SK-N-SH (cell line): ENCODE data around the gene ZFPL1. TPM values are rescaled to one million over a fixed set of nuclear protein-coding genes. Genes with fewer than 3 reads are reported as not detected.

Source experiments
- CTCF ChIA-PET: fragments of 300-600, 350-600 bp; formaldehyde crosslinking; extraction: SDS; loops from one replicate; lab custom pipeline; 2021; lab: Yijun Ruan, JAX
- POLR2A ChIA-PET: fragments of 350-600 bp; sonication (Branson Sonifier 250); formaldehyde crosslinking; extraction: SDS; loops from one replicate; lab custom pipeline; 2020; ENCODE audit warnings: antibody characterized with exemption, inconsistent platforms; lab: Yijun Ruan, JAX
- DNase-seq: peaks from one replicate; pipeline ENCODE4 v3.0.0; 2012
- H2AFZ ChIP-seq: fragments of 200-600 bp; sonication (generic); 2 replicates; pipeline ENCODE4 v1.8.1; 2016; ENCODE audit warnings: antibody characterized with exemption, mild to moderate bottlenecking, low read depth
- H3F3A ChIP-seq: fragments of 200-600 bp; sonication (generic); replicated peaks from 2 replicates; pipeline ENCODE3; 2016; ENCODE audit warnings: antibody characterized with exemption, mild to moderate bottlenecking; ENCODE audit not compliant: insufficient read depth
- H3K27ac ChIP-seq, 2 experiments: fragments of 200-500 bp in 1 of 2; fragments of 200-600 bp in 1 of 2; sonication (Bioruptor generic) in 1 of 2; sonication (generic), shearing (Covaris generic) in 1 of 2; 2 replicates each; pipeline versions ENCODE4 v1.5.1 to v1.6.1; 2014 to 2016; ENCODE audit warnings: low read depth in 2 of 2, inconsistent platforms in 1 of 2, low read length in 1 of 2, mild to moderate bottlenecking in 1 of 2, mixed read lengths in 1 of 2
- H3K27me3 ChIP-seq: fragments of 200-600 bp; sonication (generic), shearing (Covaris generic); 2 replicates; pipeline ENCODE4 v1.6.1; 2016; ENCODE audit warnings: mixed run types; ENCODE audit not compliant: insufficient read depth
- H3K36me3 ChIP-seq, 2 experiments: fragments of 200-500 bp in 1 of 2; fragments of 200-600 bp in 1 of 2; sonication (Bioruptor generic) in 1 of 2; sonication (generic) in 1 of 2; replicated peaks in 1 of 2; 2 replicates each; pipeline versions ENCODE3 to v1.5.1; 2014 to 2016; ENCODE audit warnings: low read length in 1 of 2, mild to moderate bottlenecking in 1 of 2; ENCODE audit not compliant: insufficient read depth in 2 of 2, control insufficient read depth in 1 of 2
- H3K4me1 ChIP-seq, 2 experiments: fragments of 200-500 bp in 1 of 2; fragments of 200-600 bp in 1 of 2; sonication (Bioruptor generic) in 1 of 2; sonication (generic), shearing (Covaris generic) in 1 of 2; 2 replicates each; pipeline versions ENCODE4 v1.5.1 to v1.6.1; 2014 to 2016; ENCODE audit warnings: low read depth in 1 of 2, low read length in 1 of 2, mixed run types in 1 of 2; ENCODE audit not compliant: insufficient read depth in 2 of 2, control insufficient read depth in 1 of 2
- H3K4me2 ChIP-seq: fragments of 200-600 bp; sonication (generic), shearing (Covaris generic); 2 replicates; pipeline ENCODE4 v1.6.1; 2017; ENCODE audit warnings: mixed run types
- H3K4me3 ChIP-seq, 2 experiments: fragments of 200-500 bp in 1 of 2; fragments of 200-600 bp in 1 of 2; sonication (Bioruptor generic) in 1 of 2; sonication (generic), shearing (Covaris generic) in 1 of 2; 2 replicates each; pipeline versions ENCODE4 v1.5.1 to v1.8.1; 2014 to 2016; ENCODE audit warnings: low read depth in 2 of 2, inconsistent platforms in 1 of 2, low read length in 1 of 2, mild to moderate bottlenecking in 1 of 2, mixed read lengths in 1 of 2, moderate library complexity in 1 of 2
- H3K79me2 ChIP-seq: fragments of 200-600 bp; sonication (generic); 2 replicates; pipeline ENCODE4 v1.8.1; 2017; ENCODE audit warnings: mild to moderate bottlenecking; ENCODE audit not compliant: insufficient read depth
- H3K9ac ChIP-seq: fragments of 200-600 bp; sonication (generic); 2 replicates; pipeline ENCODE4 v1.6.1; 2017; ENCODE audit warnings: mixed run types
- H3K9me2 ChIP-seq: fragments of 200-600 bp; sonication (generic); 2 replicates; pipeline ENCODE4 v1.6.1; 2017; ENCODE audit warnings: mixed run types
- H3K9me3 ChIP-seq: fragments of 200-600 bp; sonication (generic); 2 replicates; pipeline ENCODE4 v1.6.1; 2017; ENCODE audit warnings: mixed run types, mild to moderate bottlenecking, moderate library complexity
- H4K20me1 ChIP-seq: fragments of 200-600 bp; sonication (generic); 2 replicates; pipeline ENCODE4 v1.6.1; 2017; ENCODE audit warnings: mild to moderate bottlenecking, mixed run types; ENCODE audit not compliant: insufficient read depth
- ELF1 ChIP-seq: IDR thresholded peaks from 2 replicates; pipeline ENCODE4 v1.4.0; 2012
- EP300 ChIP-seq, 2 experiments: IDR thresholded peaks; 2 replicates each; pipeline versions ENCODE4 v1.4.0 to v1.6.1; 2012; ENCODE audit warnings: borderline replicate concordance in 1 of 2, low read depth in 1 of 2, low read length in 1 of 2
- EZH2phosphoT487 ChIP-seq: fragments of 200-600 bp; sonication (generic); IDR thresholded peaks from 2 replicates; pipeline ENCODE4 v1.6.1; 2017; ENCODE audit warnings: low read depth, mixed run types, mild to moderate bottlenecking, antibody characterized with exemption, moderate library complexity, borderline replicate concordance
- FOXJ3 ChIP-seq: sonication (generic); formaldehyde crosslinking; IDR thresholded peaks from 2 replicates; pipeline ENCODE4 v1.5.1; 2020; ENCODE audit warnings: mild to moderate bottlenecking, missing genetic modification reagents
- GABPA ChIP-seq: IDR thresholded peaks from 2 replicates; pipeline ENCODE4 v1.4.0; 2012; ENCODE audit warnings: low read depth, mild to moderate bottlenecking
- MEF2A ChIP-seq: IDR thresholded peaks from 2 replicates; pipeline ENCODE4 v1.4.0; 2012; ENCODE audit warnings: low read depth, borderline replicate concordance
- NFIC ChIP-seq: IDR thresholded peaks from 2 replicates; pipeline ENCODE4 v1.4.0; 2012; ENCODE audit warnings: borderline replicate concordance
- NRF1 ChIP-seq: IDR thresholded peaks from 2 replicates; pipeline ENCODE4 v1.6.1; 2012; ENCODE audit warnings: low read depth, mild to moderate bottlenecking, low read length
- POLR2AphosphoS5 ChIP-seq: IDR thresholded peaks from 2 replicates; pipeline ENCODE4 v1.6.1; 2012; ENCODE audit warnings: low read depth, low read length
- RCOR1 ChIP-seq: fragments of 150-350 bp; IDR thresholded peaks from 2 replicates; pipeline ENCODE4 v1.6.1; 2017; ENCODE audit warnings: antibody characterized with exemption, low read length
- SMC3 ChIP-seq: IDR thresholded peaks from 2 replicates; pipeline ENCODE4 v1.6.1; 2012; ENCODE audit warnings: low read depth, low read length, improper control_type of control experiment
- TAF1 ChIP-seq: IDR thresholded peaks from 2 replicates; pipeline ENCODE4 v1.6.1; 2012; ENCODE audit warnings: low read depth, mild to moderate bottlenecking, low read length, moderate library complexity, borderline replicate concordance
- WGBS: methylation state at CpG from one replicate; pipeline ENCODE4 v1.1.6; 2017; ENCODE audit warnings: low lambda C conversion rate; 5-methylcytosine and 5-hydroxymethylcytosine counted together
- polyA plus RNA-seq, 3 experiments: library from polyadenylated mRNA; depleted of rRNA; stranded (reverse); fragments of >200 nt; gene quantifications; 2 replicates each; pipeline ENCODE4 v1.2.3, GENCODE V29; 2012
- TF ChIP-seq, protein P1 (sequence below): fragments of 150-350 bp; IDR thresholded peaks from 2 replicates; pipeline ENCODE4 v1.6.1; 2016; ENCODE audit warnings: mild to moderate bottlenecking, low read depth, low read length
- TF ChIP-seq, protein P2 (sequence below): fragments of 200-600 bp; sonication (generic); IDR thresholded peaks from 2 replicates; pipeline ENCODE4 v1.6.1; 2017; ENCODE audit warnings: antibody characterized with exemption, mild to moderate bottlenecking, moderate library complexity
- TF ChIP-seq, protein P3 (sequence below): IDR thresholded peaks from 2 replicates; pipeline ENCODE4 v1.6.1; 2012; ENCODE audit warnings: mild to moderate bottlenecking, low read depth, low read length, moderate library complexity
- TF ChIP-seq, protein P4 (sequence below): IDR thresholded peaks from 2 replicates; pipeline ENCODE4; 2012
- TF ChIP-seq, protein P5 (sequence below): fragments of 150-350 bp; IDR thresholded peaks from 2 replicates; pipeline ENCODE4 v1.6.1; 2017; ENCODE audit warnings: antibody characterized with exemption, low read length, low read depth, borderline replicate concordance
- TF ChIP-seq, protein P6 (sequence below): IDR thresholded peaks from 2 replicates; pipeline ENCODE4 v1.4.0; 2012; ENCODE audit warnings: low read depth, borderline replicate concordance
- TF ChIP-seq, protein P7 (sequence below): IDR thresholded peaks from 2 replicates; pipeline ENCODE4 v1.4.0; 2012; ENCODE audit warnings: low read depth

Gene ZFPL1
- polyA plus RNA-seq, 1 of the 3 experiments (the other 2 are of a cell fraction) = 75.9 TPM

DNA sequence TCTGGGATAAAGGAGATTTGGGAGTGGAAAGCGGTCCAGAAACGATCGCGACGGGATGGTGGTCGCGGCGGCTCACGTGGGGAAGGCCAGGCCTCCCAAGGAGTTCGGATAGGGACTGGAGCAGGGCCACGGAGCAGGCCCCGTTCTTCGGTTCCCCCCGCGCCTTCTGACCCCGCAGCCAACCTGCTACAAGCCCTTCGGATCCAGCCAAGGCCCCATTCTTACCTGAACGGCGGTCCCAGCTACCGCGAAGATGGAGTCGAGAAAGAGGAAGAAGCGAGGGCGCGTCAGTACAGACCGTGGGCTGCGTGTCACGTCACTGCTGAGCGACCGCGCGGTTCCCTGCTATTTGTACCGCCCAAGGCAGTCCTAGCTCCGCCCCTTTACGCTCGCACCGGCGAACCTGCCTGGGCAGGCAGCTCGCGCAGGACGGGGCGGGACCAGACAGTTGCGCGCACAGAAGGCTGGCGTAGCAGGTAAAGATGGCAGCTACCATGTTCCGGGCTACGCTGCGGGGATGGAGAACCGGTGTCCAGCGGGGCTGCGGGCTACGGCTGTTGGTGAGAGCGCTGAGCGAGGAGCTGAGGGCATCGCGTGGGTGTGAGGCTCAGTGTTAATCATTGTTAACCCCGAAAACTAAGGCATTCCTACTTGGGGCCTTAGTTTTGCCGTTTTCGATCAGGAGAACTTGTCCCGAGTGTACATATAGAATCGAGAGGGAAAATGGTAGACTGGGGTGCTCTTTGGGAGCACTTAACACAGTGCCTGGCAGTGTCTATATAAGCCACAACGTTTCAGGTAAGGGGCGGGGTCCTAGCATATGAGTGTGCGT is 38.1 kb downstream of the ZFPL1 start, which contains the start of the genes FAU and MRPL49:
TSS of gene FAU (minus strand) at position 270 of the 832 bp plus-strand sequence. CDS start 321 bp downstream, outside the sequence.
TSS of gene MRPL49 (plus strand) at position 457 of the 832 bp plus-strand sequence. CDS start at position 483, 26 bp downstream.
- Histone ChIP-seq H3K9me2 (no peaks in the 10 kb centered on the region), H3K4me3 (peak within 1 kb of the TSS; percentile 89 to 91), H3K4me1 (peaks cover 11 to 13% of the 10 kb centered on the region in 2 experiments; a peak in 3 of 4 replicates), H2AFZ (peak within 1 kb of the TSS; percentile 79; the same call in 1 of the 2 replicates), H3K27ac (peak within 1 kb of the TSS; percentile 81 to 95), H3K36me3 (peaks cover 35 to 47% of the 10 kb centered on the region in 2 experiments), H3K79me2 (peaks cover 55% of the 10 kb centered on the region), H3K27me3 (no peaks in the 10 kb centered on the region), H3F3A (peaks cover 31% of the 10 kb centered on the region), H4K20me1 (no peaks in the 10 kb centered on the region), H3K9me3 (no peaks in the 10 kb centered on the region), H3K4me2 (peak within 1 kb of the TSS; percentile 93), H3K9ac (peak within 1 kb of the TSS; percentile 89)
- DNase-seq = peak; percentile 96
- CTCF ChIA-PET = interaction anchor here (1.3 to 3.3 kb wide), 5 partner anchors 10 to 108 kb away, joined by 4 to 47 read pairs (median 9); partner anchors contain the start of genes ARL2, CAPN1, SYVN1 and TM7SF2
- whole genome bisulfite sequencing = 1% methylated on average over 56 of the region's 64 CpGs
- POLR2A ChIA-PET = interaction anchor here (0.5 to 2.0 kb wide), 10 partner anchors 10 to 244 kb away, joined by 3 to 22 read pairs (median 6); partner anchors contain the start of genes CAPN1, EHD1, SYVN1 and TM7SF2
- TF ChIP-seq MEF2A (no peak), GABPA (peak; percentile 68), FOXJ3 (CRISPR knock-in tag) (no peak), EZH2phosphoT487 (no peak), RCOR1 (no peak), POLR2AphosphoS5 (peak; percentile 95), SMC3 (peak; percentile 6; the same call in 1 of the 2 replicates), NFIC (no peak), ELF1 (peak; percentile 88), TAF1 (peak; percentile 96), NRF1 (peak; percentile 92), EP300 (IDR thresholded peaks at IDR 0.05; ENCODE audit: borderline replicate concordance in 1 of 2, low read depth in 1 of 2, low read length in 1 of 2) (no peak)
- TF ChIP-seq, protein P1, sequence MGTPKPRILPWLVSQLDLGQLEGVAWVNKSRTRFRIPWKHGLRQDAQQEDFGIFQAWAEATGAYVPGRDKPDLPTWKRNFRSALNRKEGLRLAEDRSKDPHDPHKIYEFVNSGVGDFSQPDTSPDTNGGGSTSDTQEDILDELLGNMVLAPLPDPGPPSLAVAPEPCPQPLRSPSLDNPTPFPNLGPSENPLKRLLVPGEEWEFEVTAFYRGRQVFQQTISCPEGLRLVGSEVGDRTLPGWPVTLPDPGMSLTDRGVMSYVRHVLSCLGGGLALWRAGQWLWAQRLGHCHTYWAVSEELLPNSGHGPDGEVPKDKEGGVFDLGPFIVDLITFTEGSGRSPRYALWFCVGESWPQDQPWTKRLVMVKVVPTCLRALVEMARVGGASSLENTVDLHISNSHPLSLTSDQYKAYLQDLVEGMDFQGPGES = no peak
- TF ChIP-seq, protein P2, sequence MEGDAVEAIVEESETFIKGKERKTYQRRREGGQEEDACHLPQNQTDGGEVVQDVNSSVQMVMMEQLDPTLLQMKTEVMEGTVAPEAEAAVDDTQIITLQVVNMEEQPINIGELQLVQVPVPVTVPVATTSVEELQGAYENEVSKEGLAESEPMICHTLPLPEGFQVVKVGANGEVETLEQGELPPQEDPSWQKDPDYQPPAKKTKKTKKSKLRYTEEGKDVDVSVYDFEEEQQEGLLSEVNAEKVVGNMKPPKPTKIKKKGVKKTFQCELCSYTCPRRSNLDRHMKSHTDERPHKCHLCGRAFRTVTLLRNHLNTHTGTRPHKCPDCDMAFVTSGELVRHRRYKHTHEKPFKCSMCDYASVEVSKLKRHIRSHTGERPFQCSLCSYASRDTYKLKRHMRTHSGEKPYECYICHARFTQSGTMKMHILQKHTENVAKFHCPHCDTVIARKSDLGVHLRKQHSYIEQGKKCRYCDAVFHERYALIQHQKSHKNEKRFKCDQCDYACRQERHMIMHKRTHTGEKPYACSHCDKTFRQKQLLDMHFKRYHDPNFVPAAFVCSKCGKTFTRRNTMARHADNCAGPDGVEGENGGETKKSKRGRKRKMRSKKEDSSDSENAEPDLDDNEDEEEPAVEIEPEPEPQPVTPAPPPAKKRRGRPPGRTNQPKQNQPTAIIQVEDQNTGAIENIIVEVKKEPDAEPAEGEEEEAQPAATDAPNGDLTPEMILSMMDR = no peak
- TF ChIP-seq, protein P3, sequence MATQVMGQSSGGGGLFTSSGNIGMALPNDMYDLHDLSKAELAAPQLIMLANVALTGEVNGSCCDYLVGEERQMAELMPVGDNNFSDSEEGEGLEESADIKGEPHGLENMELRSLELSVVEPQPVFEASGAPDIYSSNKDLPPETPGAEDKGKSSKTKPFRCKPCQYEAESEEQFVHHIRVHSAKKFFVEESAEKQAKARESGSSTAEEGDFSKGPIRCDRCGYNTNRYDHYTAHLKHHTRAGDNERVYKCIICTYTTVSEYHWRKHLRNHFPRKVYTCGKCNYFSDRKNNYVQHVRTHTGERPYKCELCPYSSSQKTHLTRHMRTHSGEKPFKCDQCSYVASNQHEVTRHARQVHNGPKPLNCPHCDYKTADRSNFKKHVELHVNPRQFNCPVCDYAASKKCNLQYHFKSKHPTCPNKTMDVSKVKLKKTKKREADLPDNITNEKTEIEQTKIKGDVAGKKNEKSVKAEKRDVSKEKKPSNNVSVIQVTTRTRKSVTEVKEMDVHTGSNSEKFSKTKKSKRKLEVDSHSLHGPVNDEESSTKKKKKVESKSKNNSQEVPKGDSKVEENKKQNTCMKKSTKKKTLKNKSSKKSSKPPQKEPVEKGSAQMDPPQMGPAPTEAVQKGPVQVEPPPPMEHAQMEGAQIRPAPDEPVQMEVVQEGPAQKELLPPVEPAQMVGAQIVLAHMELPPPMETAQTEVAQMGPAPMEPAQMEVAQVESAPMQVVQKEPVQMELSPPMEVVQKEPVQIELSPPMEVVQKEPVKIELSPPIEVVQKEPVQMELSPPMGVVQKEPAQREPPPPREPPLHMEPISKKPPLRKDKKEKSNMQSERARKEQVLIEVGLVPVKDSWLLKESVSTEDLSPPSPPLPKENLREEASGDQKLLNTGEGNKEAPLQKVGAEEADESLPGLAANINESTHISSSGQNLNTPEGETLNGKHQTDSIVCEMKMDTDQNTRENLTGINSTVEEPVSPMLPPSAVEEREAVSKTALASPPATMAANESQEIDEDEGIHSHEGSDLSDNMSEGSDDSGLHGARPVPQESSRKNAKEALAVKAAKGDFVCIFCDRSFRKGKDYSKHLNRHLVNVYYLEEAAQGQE = no peak
- TF ChIP-seq, protein P4, sequence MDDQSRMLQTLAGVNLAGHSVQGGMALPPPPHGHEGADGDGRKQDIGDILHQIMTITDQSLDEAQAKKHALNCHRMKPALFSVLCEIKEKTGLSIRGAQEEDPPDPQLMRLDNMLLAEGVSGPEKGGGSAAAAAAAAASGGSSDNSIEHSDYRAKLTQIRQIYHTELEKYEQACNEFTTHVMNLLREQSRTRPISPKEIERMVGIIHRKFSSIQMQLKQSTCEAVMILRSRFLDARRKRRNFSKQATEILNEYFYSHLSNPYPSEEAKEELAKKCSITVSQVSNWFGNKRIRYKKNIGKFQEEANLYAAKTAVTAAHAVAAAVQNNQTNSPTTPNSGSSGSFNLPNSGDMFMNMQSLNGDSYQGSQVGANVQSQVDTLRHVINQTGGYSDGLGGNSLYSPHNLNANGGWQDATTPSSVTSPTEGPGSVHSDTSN = no peak
- TF ChIP-seq, protein P5, sequence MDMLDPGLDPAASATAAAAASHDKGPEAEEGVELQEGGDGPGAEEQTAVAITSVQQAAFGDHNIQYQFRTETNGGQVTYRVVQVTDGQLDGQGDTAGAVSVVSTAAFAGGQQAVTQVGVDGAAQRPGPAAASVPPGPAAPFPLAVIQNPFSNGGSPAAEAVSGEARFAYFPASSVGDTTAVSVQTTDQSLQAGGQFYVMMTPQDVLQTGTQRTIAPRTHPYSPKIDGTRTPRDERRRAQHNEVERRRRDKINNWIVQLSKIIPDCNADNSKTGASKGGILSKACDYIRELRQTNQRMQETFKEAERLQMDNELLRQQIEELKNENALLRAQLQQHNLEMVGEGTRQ = no peak
- TF ChIP-seq, protein P6, sequence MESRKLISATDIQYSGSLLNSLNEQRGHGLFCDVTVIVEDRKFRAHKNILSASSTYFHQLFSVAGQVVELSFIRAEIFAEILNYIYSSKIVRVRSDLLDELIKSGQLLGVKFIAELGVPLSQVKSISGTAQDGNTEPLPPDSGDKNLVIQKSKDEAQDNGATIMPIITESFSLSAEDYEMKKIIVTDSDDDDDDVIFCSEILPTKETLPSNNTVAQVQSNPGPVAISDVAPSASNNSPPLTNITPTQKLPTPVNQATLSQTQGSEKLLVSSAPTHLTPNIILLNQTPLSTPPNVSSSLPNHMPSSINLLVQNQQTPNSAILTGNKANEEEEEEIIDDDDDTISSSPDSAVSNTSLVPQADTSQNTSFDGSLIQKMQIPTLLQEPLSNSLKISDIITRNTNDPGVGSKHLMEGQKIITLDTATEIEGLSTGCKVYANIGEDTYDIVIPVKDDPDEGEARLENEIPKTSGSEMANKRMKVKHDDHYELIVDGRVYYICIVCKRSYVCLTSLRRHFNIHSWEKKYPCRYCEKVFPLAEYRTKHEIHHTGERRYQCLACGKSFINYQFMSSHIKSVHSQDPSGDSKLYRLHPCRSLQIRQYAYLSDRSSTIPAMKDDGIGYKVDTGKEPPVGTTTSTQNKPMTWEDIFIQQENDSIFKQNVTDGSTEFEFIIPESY = no peak
- TF ChIP-seq, protein P7, sequence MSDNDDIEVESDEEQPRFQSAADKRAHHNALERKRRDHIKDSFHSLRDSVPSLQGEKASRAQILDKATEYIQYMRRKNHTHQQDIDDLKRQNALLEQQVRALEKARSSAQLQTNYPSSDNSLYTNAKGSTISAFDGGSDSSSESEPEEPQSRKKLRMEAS = peak; percentile 72
